ENCODE data around the gene DCC. TPM values are rescaled to one million over a fixed set of nuclear protein-coding genes. Genes with fewer than 3 reads are reported as not detected.
A peak's percentile ranks its signal among the peaks of the same experiment; 100 is the strongest.

DCC gene
- polyA plus RNA-seq, 6 donors from 2014 or later, result not detected

- Mint-ChIP-seq H3K4me1 (no peaks in the 10 kb centered on the region), H3K27ac (no peak overlapping the region), H3K9me3 (peaks cover 0 to 18% (median 4%) of the 10 kb centered on the region in 7 donors), H3K4me3 (no peak overlapping the region), H3K27me3 (no peaks in the 10 kb centered on the region), H3K36me3 (no peaks in the 10 kb centered on the region)
- DNase-seq, result no peak
- no peak for ATAC-seq (ENCODE audit: low read depth in 2 of 2)
Measured at GRCh38 chr18:52367953-52368742, 28.2 kb downstream of the DCC start.

GRCh38 chr18:52370841-52371240, 30.8 kb downstream of the DCC start:
- Mint-ChIP-seq H3K4me3 (no peak overlapping the region), H3K27me3 (no peaks in the 10 kb centered on the region), H3K36me3 (no peaks in the 10 kb centered on the region), H3K27ac (no peak overlapping the region), H3K9me3 (peaks cover 0 to 7% (median 4%) of the 10 kb centered on the region in 7 donors), H3K4me1 (no peaks in the 10 kb centered on the region)
- DNase-seq (no peak), ATAC-seq (ENCODE audit: low read depth in 2 of 2) (no peak)

- no peaks in the 10 kb centered on the region for H3K36me3 Mint-ChIP-seq
- DNase-seq (no peak), ATAC-seq (ENCODE audit: low read depth in 2 of 2) (no peak)
- H3K27me3 Mint-ChIP-seq, result no peaks in the 10 kb centered on the region
- no peak overlapping the region for H3K27ac Mint-ChIP-seq
- peaks cover 0 to 2% (median 0%) of the 10 kb centered on the region in 7 donors for H3K9me3 Mint-ChIP-seq
- H3K4me3 Mint-ChIP-seq, result no peak overlapping the region
- H3K4me1 Mint-ChIP-seq, result no peaks in the 10 kb centered on the region
Measured at GRCh38 chr18:52376104-52376503, 36.1 kb downstream of the DCC start.

GRCh38 chr18:52377094-52377493, 37.1 kb downstream of the DCC start:
- DNase-seq (no peak), ATAC-seq (ENCODE audit: low read depth in 2 of 2) (no peak)
- H3K27me3 Mint-ChIP-seq, result no peaks in the 10 kb centered on the region
- H3K36me3 Mint-ChIP-seq, result no peaks in the 10 kb centered on the region
- peaks cover 0 to 2% (median 0%) of the 10 kb centered on the region in 7 donors for H3K9me3 Mint-ChIP-seq
- H3K4me1 Mint-ChIP-seq, result no peaks in the 10 kb centered on the region
- H3K27ac Mint-ChIP-seq, result no peak overlapping the region
- no peak overlapping the region for H3K4me3 Mint-ChIP-seq

GRCh38 chr18:52386306-52386705, 46.3 kb downstream of the DCC start:
- no peak overlapping the region for H3K4me3 Mint-ChIP-seq
- DNase-seq, result no peak
- no peaks in the 10 kb centered on the region for H3K4me1 Mint-ChIP-seq
- ATAC-seq (ENCODE audit: low read depth in 2 of 2), result no peak
- H3K27ac Mint-ChIP-seq, result no peak overlapping the region
- H3K27me3 Mint-ChIP-seq, result no peaks in the 10 kb centered on the region
- H3K9me3 Mint-ChIP-seq, result peaks cover 0 to 2% (median 0%) of the 10 kb centered on the region in 7 donors
- H3K36me3 Mint-ChIP-seq, result no peaks in the 10 kb centered on the region

GRCh38 chr18:52387175-52387574, 47.2 kb downstream of the DCC start:
- Mint-ChIP-seq H3K4me1 (no peaks in the 10 kb centered on the region), H3K27me3 (no peaks in the 10 kb centered on the region), H3K36me3 (no peaks in the 10 kb centered on the region), H3K9me3 (peaks cover 0 to 2% (median 0%) of the 10 kb centered on the region in 7 donors), H3K4me3 (no peak overlapping the region), H3K27ac (no peak overlapping the region)
- no peak for DNase-seq
- ATAC-seq (ENCODE audit: low read depth in 2 of 2), result no peak

GRCh38 chr18:52391810-52392559, 52.0 kb downstream of the DCC start:
- Mint-ChIP-seq H3K27me3 (no peaks in the 10 kb centered on the region), H3K27ac (peak overlapping the region in 1 of 6 donors; percentile 25), H3K9me3 (peaks cover 0 to 4% (median 0%) of the 10 kb centered on the region in 7 donors), H3K4me1 (no peaks in the 10 kb centered on the region), H3K4me3 (no peak overlapping the region), H3K36me3 (no peaks in the 10 kb centered on the region)
- ATAC-seq (ENCODE audit: low read depth in 2 of 2) (no peak), DNase-seq (no peak)

- H3K4me1 Mint-ChIP-seq, result no peaks in the 10 kb centered on the region
Measured at GRCh38 chr18:52394602-52395001, 54.6 kb downstream of the DCC start.

GRCh38 chr18:52395146-52395852, 55.3 kb downstream of the DCC start:
- DNase-seq (no peak), ATAC-seq (ENCODE audit: low read depth in 2 of 2) (no peak)
- no peak overlapping the region for H3K27ac Mint-ChIP-seq
- peaks cover 0 to 4% (median 0%) of the 10 kb centered on the region in 7 donors for H3K9me3 Mint-ChIP-seq
- no peaks in the 10 kb centered on the region for H3K4me1 Mint-ChIP-seq
- no peaks in the 10 kb centered on the region for H3K36me3 Mint-ChIP-seq
- no peaks in the 10 kb centered on the region for H3K27me3 Mint-ChIP-seq
- H3K4me3 Mint-ChIP-seq, result no peak overlapping the region

More at GRCh38 chr18:52394602-52395001, 54.6 kb downstream of the DCC start:
- Mint-ChIP-seq H3K9me3 (peaks cover 0 to 4% (median 0%) of the 10 kb centered on the region in 7 donors), H3K27ac (no peak overlapping the region), H3K36me3 (no peaks in the 10 kb centered on the region), H3K27me3 (no peaks in the 10 kb centered on the region), H3K4me3 (no peak overlapping the region)
- ATAC-seq (ENCODE audit: low read depth in 2 of 2) (no peak), DNase-seq (no peak)

- ATAC-seq (ENCODE audit: low read depth in 2 of 2) (no peak), DNase-seq (no peak)
- Mint-ChIP-seq H3K9me3 (peaks cover 0 to 2% (median 0%) of the 10 kb centered on the region in 7 donors), H3K36me3 (no peaks in the 10 kb centered on the region), H3K27ac (no peak overlapping the region), H3K4me1 (no peaks in the 10 kb centered on the region), H3K4me3 (no peak overlapping the region), H3K27me3 (no peaks in the 10 kb centered on the region)
Measured at GRCh38 chr18:52401236-52401635, 61.2 kb downstream of the DCC start.

- Mint-ChIP-seq H3K27ac (no peak overlapping the region), H3K4me1 (no peaks in the 10 kb centered on the region), H3K9me3 (peaks cover 0 to 3% (median 0%) of the 10 kb centered on the region in 7 donors), H3K27me3 (no peaks in the 10 kb centered on the region), H3K36me3 (no peaks in the 10 kb centered on the region), H3K4me3 (no peak overlapping the region)
- no peak for DNase-seq
- ATAC-seq (ENCODE audit: low read depth in 2 of 2), result no peak
Measured at GRCh38 chr18:52402814-52403213, 62.8 kb downstream of the DCC start.

GRCh38 chr18:52403291-52404021, 63.5 kb downstream of the DCC start:
- no peaks in the 10 kb centered on the region for H3K4me1 Mint-ChIP-seq
- ATAC-seq (ENCODE audit: low read depth in 2 of 2), result no peak
- H3K4me3 Mint-ChIP-seq, result no peak overlapping the region
- no peak for DNase-seq
- H3K9me3 Mint-ChIP-seq, result peaks cover 0 to 3% (median 0%) of the 10 kb centered on the region in 7 donors
- H3K36me3 Mint-ChIP-seq, result no peaks in the 10 kb centered on the region
- no peak overlapping the region for H3K27ac Mint-ChIP-seq
- H3K27me3 Mint-ChIP-seq, result no peaks in the 10 kb centered on the region

- Mint-ChIP-seq H3K9me3 (peaks cover 0 to 4% (median 0%) of the 10 kb centered on the region in 7 donors), H3K4me1 (no peaks in the 10 kb centered on the region), H3K27me3 (no peaks in the 10 kb centered on the region), H3K27ac (no peak overlapping the region), H3K4me3 (no peak overlapping the region), H3K36me3 (no peaks in the 10 kb centered on the region)
- ATAC-seq (ENCODE audit: low read depth in 2 of 2) (no peak), DNase-seq (no peak)
Measured at GRCh38 chr18:52408800-52409302, 68.9 kb downstream of the DCC start.
